ENCODE data around the gene ROS1. TPM values are rescaled to one million over a fixed set of nuclear protein-coding genes. Genes with fewer than 3 reads are reported as not detected.

The ROS1 gene
- total and polyA plus RNA-seq, 10 of the 15 experiments (the other 5 are each of a cell fraction or from before 2014, with no cell fraction given), result under 0.01 to 0.07 (median 0.03) TPM; not detected in 5

- Histone ChIP-seq H3K9me3 (replicated peaks; ENCODE audit: control insufficient read depth, insufficient read depth, low read length) (no peaks in the 10 kb centered on the region; the same call in 2 of the 3 replicates), H3K27me3 (replicated peaks in 1 of 2; ENCODE audit: control insufficient read depth in 2 of 2, insufficient read depth in 2 of 2, low read length in 1 of 2) (no peaks in the 10 kb centered on the region), H3K4me3 (no peak overlapping the region), H3K4me2 (ENCODE audit: control insufficient read depth, insufficient read depth) (no peak overlapping the region), H3K9ac (ENCODE audit: control insufficient read depth, insufficient read depth, low read length) (no peak overlapping the region), H3K36me3 (ENCODE audit: control insufficient read depth in 2 of 2, insufficient read depth in 2 of 2, low read length in 1 of 2) (no peaks in the 10 kb centered on the region), H3K4me1 (ENCODE audit: control insufficient read depth, insufficient read depth, low read length) (no peaks in the 10 kb centered on the region), H3K27ac (ENCODE audit: control insufficient read depth, insufficient read depth) (no peak overlapping the region), H3K79me2 (ENCODE audit: control insufficient read depth, insufficient read depth, low read length) (no peaks in the 10 kb centered on the region), H4K20me1 (ENCODE audit: control insufficient read depth, insufficient read depth) (no peaks in the 10 kb centered on the region), H2AFZ (ENCODE audit: control insufficient read depth, low read depth, low read length) (no peak overlapping the region)
- TF ChIP-seq TCF12 (IDR thresholded peaks at IDR 0.05; ENCODE audit: low read depth, low read length), result no peak
- TF ChIP-seq EED (IDR thresholded peaks at IDR 0.05; ENCODE audit: low read depth), result no peak
- no peak for TF ChIP-seq GABPA (IDR thresholded peaks at IDR 0.05; ENCODE audit: low read depth)
- no peak for TF ChIP-seq ZNF217 (IDR thresholded peaks at IDR 0.05)
- no peak for TF ChIP-seq SP1 (IDR thresholded peaks at IDR 0.05; ENCODE audit: low read depth, low read length)
- TF ChIP-seq TBL1XR1 (IDR thresholded peaks at IDR 0.05; ENCODE audit: low read depth, low read length), result no peak
- TF ChIP-seq YY1 (IDR thresholded peaks at IDR 0.05; ENCODE audit: low read depth, low read length), result no peak
- no peak for TF ChIP-seq MYC (IDR thresholded peaks at IDR 0.05; ENCODE audit: insufficient read depth, insufficient read length, insufficient replicate concordance, low read length, severe bottlenecking)
- no peak for TF ChIP-seq KDM1A (IDR thresholded peaks at IDR 0.05; ENCODE audit: borderline replicate concordance)
- no peak for TF ChIP-seq CEBPB (IDR thresholded peaks at IDR 0.05; ENCODE audit: borderline replicate concordance in 1 of 2, low read depth in 2 of 2, low read length in 2 of 2)
- TF ChIP-seq ZNF274 (IDR thresholded peaks at IDR 0.05; ENCODE audit: insufficient read depth, insufficient read length), result no peak
- no peak for TF ChIP-seq CEBPZ (IDR thresholded peaks at IDR 0.05; ENCODE audit: low read depth, low read length)
- TF ChIP-seq HDAC2 (IDR thresholded peaks at IDR 0.05), result no peak
- no peak for TF ChIP-seq EZH2 (IDR thresholded peaks at IDR 0.05; ENCODE audit: borderline replicate concordance, control insufficient read depth, low read depth, low read length)
- TF ChIP-seq SUZ12 (IDR thresholded peaks at IDR 0.05; ENCODE audit: unreplicated experiment), result no peak
- TF ChIP-seq HCFC1 (IDR thresholded peaks at IDR 0.05; ENCODE audit: low read length), result no peak
- no peak for TF ChIP-seq CUX1 (IDR thresholded peaks at IDR 0.05; ENCODE audit: insufficient replicate concordance, low read depth, low read length)
- no peak for TF ChIP-seq TARDBP (IDR thresholded peaks at IDR 0.05; ENCODE audit: borderline replicate concordance)
- ChIA-PET SMC1A (ENCODE audit: uncharacterized antibody, unreplicated experiment) (interaction anchor here (1.3 kb wide), 3 partner anchors 91 to 124 kb away, joined by 3 read pairs; no protein-coding TSS in a partner anchor), POLR2A (interaction anchor here (0.5 kb wide), 1 partner anchor 16 kb away, joined by 3 read pairs; no protein-coding TSS in a partner anchor), RAD21 (ENCODE audit: unreplicated experiment) (no interaction called here), CTCF (interaction anchor here (1.0 to 1.3 kb wide), 4 partner anchors 15 to 140 kb away, joined by 3 read pairs; no protein-coding TSS in a partner anchor)
- DNase-seq (ENCODE audit: low read depth, low spot score) (no peak), ATAC-seq (no peak), FAIRE-seq (no peak)
- 26% methylated on average over 2 of the region's 2 CpGs for WGBS (ENCODE audit: insufficient coverage, insufficient replicate concordance, low lambda C conversion rate, missing lambda C conversion rate)
- no TSS peak for BruUV-seq (replicated peaks)
- intact Hi-C loops (cut with micrococcal nuclease; ENCODE audit: unreplicated experiment) (no loop called here), in situ Hi-C loops (cut with MboI) (no loop called here)
Measured at GRCh38 chr6:117464700-117465099, 39.0 kb upstream of the ROS1 start.

Measured in GM12878 (cell line).